Measurements from ENCODE around the gene SPNS3.

The SPNS3 gene

DNA sequence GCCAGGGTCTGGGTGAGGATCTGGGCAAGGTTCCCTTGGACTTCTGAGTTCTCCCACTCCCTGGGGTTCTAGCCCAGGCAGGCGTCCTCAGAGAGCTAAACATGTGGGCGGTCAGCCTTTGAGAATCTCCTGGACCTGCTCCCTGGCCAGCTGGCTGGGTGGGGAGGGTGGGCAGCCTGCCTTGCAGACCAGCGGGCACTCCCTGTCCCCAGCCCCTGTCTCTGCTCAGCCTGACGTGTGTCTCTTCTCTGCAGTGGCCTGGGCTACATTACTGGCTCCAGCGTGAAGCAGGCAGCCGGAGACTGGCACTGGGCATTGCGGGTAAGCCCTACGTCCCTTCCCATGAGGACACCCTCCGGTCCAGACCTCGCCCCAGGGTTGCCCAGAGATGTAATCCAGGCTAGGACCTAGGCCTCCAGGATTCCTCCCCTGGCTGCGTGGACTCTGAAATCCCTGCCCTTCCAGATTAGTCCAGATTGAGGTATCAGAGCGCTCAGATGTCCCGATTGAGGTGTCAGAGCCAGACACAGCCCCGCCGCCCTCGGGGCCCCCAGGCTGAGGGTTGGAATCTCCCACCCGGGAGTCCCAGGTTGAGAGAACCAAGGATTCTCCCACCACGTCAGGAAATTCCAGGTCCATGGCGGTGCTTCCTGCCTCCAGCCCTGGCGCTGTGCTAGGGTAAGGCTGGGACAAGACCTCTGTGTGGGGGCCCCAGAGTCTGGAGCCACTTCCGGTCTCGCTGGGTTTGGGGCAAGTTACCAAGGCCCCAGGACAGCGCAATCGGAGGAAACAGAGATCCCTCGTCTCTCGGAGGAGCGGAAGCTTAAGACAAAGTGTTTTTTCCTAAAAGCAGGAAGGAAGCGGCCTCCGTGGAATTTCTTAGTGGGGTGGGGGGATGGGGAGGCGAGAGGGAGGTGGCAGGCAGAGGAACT lies 97.3 kb downstream of the SPNS3 start:
- DNase-seq (ENCODE audit: low read depth): no peak

DNA sequence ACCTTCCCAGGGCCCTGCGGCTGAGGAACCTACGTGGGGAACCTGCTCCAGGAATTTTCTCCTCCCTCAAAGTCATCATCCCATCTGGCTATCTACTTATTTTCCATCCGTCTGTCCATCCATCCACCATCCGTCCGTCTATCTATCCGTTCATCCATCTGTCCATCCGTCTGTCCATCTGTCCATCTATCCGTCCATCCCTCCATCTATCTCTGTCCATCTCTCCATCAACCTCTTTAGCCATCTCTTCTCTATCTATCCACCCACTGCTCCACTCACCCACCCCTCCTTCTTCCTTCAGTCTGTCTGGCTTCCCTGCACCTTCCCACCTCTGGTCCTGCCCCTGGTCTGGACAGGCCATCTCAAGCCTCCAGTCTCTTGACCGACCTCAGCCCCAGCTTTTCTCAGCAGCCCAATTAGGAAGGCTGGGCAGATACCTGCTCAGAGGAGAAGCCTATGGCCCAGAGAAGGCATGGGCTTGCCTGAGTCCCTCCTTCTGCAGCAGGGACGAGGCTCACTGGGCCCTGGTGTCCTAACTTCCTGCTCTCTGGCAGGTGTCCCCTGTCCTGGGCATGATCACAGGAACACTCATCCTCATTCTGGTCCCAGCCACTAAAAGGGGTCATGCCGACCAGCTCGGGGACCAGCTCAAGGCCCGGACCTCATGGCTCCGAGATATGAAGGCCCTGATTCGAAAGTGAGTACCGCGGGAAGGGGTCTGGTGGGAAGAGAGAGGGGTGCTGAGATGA lies 98.4 kb downstream of the SPNS3 start:
- no peak for DNase-seq (ENCODE audit: low read depth)

- DNase-seq (ENCODE audit: low read depth): no peak
Measured at GRCh38 chr17:4532860-4533522, 99.3 kb downstream of the SPNS3 start.

GRCh38 chr17:4533523-4534504 lies 100.1 kb downstream of the SPNS3 start:
- no peak for DNase-seq (ENCODE audit: low read depth)

- no peak for DNase-seq (ENCODE audit: low read depth)
Measured at GRCh38 chr17:4534515-4534914, 100.8 kb downstream of the SPNS3 start.

DNA sequence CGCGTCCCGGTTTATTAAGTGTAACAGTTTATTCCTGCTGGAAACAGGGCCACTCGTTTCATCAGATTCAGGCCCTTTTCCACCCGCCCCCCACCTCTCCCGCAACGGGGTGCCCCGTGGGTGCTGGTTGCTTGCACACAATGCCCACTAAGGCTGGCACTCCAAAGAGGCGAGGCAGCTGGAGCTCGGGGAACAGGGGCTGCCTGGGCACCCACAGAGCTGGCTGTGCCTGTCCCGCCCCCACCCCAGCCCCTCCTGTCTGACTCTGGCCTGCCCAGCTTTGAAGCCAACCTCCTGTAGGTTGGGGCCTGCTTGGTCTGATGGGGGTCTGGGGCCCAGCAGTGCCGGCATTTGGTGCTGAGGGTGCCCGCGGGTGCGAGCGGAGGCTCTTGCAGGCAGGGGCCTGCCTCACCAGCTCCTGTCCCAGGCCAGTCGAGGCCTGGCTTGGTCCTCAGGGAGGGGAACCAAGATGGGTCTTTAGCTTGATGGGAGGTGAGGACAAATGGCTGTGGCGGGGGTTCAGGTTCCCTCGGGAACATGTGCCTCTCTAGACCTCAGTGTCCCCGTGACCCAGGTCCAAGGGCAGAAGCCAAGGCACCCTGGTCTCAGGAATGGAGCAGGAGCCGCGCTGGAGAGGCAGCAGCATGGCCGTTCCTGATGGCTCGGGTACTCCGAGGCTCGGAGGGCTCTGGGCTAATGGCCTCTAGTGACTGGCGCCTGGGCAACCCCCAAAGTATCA lies 101.4 kb downstream of the SPNS3 start:
- DNase-seq (ENCODE audit: low read depth): no peak

DNA sequence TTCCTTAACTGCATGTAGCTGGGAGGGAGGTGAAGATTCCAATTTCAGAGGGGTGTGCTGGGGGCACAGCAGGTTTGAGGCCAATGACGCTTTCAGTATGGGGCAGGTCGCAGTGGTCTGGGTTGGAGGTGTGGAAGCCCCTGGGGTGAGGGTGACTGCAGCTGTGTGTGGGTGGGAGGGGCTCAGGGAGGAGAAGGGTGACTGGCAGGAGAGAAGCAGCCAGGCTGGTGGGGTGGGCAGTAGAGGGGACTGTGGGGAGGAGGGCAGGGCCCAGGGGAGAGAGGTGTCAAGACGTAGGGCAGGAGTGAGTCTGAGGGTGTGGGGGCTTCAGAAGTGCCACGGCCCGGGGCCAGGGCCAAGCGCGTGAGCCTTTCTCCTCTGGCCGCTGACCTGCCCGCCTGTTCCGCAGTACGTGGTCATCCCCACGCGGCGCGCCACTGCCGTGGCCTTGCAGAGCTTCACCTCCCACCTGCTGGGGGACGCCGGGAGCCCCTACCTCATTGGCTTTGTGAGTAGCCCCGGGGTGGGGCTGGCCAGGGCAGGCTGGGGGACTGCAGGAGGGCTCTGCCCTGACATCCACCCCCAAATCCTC lies 102.0 kb downstream of the SPNS3 start:
- DNase-seq (ENCODE audit: low read depth): no peak

DNA sequence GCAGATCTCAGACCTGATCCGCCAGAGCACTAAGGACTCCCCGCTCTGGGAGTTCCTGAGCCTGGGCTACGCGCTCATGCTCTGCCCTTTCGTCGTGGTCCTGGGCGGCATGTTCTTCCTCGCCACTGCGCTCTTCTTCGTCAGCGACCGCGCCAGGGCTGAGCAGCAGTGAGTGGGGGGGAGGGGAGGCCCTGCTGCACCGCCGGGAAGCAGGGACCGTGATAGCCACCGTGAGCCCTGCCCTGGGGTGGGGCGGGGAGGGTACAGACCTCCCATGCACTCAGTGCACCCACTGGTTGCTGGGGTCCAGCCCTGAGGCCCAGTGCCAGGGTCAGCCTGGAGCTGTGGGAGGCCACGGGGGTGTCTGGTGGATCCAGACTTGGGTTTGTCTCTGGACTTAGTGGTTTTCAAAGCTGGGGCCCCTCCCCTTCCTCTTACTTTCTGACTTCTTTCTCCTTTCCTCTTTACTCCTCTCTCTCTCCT lies 102.6 kb downstream of the SPNS3 start:
- DNase-seq (ENCODE audit: low read depth): no peak

- no peak for DNase-seq (ENCODE audit: low read depth)
Measured at GRCh38 chr17:4536742-4537411, 103.1 kb downstream of the SPNS3 start.

Data from stimulated activated CD8-positive, alpha-beta memory T cell treated with anti-CD3 and anti-CD28 coated beads, Interleukin-12 subunit alpha, Interleukin-12 subunit beta, amount 100 ng/mL, for 1 hour (primary cell).